ENCODE data around the gene DOCK2. TPM values are rescaled to one million over a fixed set of nuclear protein-coding genes. Genes with fewer than 3 reads are reported as not detected.

DOCK2 gene
- total RNA-seq, 1 experiment from 2014 or later: 3.3 TPM

DNA sequence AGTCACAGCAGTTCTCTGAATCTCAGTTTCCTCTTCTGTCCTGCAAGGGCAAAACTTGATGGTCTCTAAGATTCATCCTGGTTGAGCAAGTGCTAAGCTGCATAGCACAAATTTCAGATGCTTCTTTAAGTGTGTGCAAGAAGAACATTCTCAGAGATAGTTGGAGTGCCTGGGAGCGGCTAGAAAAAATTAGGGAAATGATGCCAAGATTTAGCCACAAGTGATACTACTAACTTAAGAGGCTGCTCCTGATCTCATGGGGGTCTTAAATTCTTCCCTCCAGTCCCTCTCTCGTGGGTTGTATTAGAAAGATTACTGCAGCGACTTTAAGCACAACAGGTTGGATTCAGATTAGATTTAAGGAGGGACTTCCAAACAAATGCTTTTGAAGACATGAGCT is 319.1 kb downstream of the DOCK2 start:
- Histone ChIP-seq H3K36me3 (replicated peaks; ENCODE audit: control insufficient read depth, insufficient read depth, low read length) (no peaks in the 10 kb centered on the region), H3K27me3 (ENCODE audit: control insufficient read depth, insufficient read depth, low read length) (no peaks in the 10 kb centered on the region), H3K4me3 (ENCODE audit: insufficient read depth, low read depth, low read length) (no peak overlapping the region)
- DNase-seq: no peak

DNA sequence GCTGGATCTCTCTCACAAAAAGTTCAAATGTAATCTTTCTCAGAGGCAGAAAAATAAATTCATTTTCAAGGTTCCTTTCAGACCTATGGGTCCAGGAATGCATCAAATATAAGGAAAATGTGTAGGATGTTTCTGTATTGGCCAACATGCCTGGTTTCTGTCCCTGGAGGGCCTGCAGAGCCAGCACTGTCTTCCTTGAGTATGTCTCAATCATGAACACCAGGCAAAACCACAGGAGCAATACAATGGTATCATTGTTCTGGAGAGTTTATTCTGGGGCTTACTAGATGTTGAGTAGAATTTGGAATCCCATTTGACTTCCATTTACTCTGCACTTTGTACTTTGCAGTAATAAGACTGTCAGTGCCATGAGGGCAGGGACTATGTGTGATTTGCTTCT is 319.7 kb downstream of the DOCK2 start:
- DNase-seq: no peak
- no peaks in the 10 kb centered on the region for H3K27me3 ChIP-seq (ENCODE audit: control insufficient read depth, insufficient read depth, low read length)
- H3K4me3 ChIP-seq (ENCODE audit: insufficient read depth, low read depth, low read length): no peak overlapping the region
- no peaks in the 10 kb centered on the region for H3K36me3 ChIP-seq (replicated peaks; ENCODE audit: control insufficient read depth, insufficient read depth, low read length)

DNA sequence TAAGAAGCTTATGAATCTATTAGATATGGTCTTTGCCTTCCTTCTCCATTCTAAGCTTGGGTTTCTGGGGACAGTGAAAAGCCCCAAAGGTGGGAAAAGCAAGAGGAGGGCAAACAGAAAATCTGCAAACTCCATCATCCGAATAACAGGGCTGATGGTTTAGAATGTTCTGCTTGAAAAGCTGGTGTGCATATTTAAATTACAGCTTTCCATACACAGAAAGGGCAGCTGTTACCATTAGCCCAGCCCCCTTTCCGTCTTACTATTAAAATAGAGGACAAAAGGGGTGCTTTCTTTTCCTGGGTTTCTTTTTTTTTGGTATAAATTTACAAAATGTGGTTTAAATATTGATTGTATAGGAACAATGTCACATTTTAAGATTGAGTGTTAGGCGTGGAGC is 321.2 kb downstream of the DOCK2 start:
- Histone ChIP-seq H3K36me3 (replicated peaks; ENCODE audit: control insufficient read depth, insufficient read depth, low read length) (no peaks in the 10 kb centered on the region), H3K4me3 (ENCODE audit: insufficient read depth, low read depth, low read length) (no peak overlapping the region), H3K27me3 (ENCODE audit: control insufficient read depth, insufficient read depth, low read length) (no peaks in the 10 kb centered on the region)
- DNase-seq: no peak

DNA sequence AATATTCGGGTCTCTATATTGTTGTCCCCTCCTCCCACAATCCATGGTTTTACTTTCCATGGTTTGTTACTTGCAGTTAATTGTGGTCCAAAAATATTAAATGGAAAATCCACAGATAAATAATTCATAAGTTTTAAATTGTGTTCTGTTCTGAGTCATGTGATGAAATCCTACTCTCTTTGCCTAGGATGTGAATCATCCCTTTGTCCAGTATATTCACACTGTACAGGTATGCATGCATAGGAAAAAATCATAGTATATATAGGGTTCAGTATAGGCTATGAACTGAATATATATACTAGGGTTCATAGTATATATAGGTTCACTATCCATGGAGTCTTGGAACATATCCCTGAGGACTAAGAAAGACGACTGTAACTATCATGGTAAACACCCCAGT is 323.6 kb downstream of the DOCK2 start:
- Histone ChIP-seq H3K36me3 (replicated peaks; ENCODE audit: control insufficient read depth, insufficient read depth, low read length) (no peaks in the 10 kb centered on the region), H3K27me3 (ENCODE audit: control insufficient read depth, insufficient read depth, low read length) (no peaks in the 10 kb centered on the region), H3K4me3 (ENCODE audit: insufficient read depth, low read depth, low read length) (no peak overlapping the region)
- no peak for DNase-seq

DNA sequence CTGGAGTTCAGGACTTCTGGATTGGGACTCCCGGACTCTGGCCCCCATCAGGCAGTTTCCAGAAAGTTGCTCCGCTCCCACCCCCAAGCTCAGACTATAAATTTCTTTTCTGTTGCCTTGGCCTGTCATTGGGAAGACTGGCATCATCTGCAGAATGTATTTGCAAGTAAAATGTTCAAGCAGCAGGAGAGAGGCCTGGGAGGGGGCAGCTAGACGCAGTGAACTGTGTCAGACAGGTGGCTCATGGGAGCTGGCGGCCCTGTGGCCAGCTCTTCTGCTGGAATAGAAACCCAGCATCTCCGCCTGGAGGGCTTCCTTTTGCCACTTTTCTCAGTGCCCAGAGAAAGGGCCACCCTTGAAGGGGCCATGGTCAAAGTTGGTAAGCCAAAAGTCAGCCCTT is 327.2 kb downstream of the DOCK2 start:
- no peaks in the 10 kb centered on the region for H3K36me3 ChIP-seq (replicated peaks; ENCODE audit: control insufficient read depth, insufficient read depth, low read length)
- H3K4me3 ChIP-seq (ENCODE audit: insufficient read depth, low read depth, low read length): no peak overlapping the region
- H3K27me3 ChIP-seq (ENCODE audit: control insufficient read depth, insufficient read depth, low read length): no peaks in the 10 kb centered on the region
- DNase-seq: no peak

DNA sequence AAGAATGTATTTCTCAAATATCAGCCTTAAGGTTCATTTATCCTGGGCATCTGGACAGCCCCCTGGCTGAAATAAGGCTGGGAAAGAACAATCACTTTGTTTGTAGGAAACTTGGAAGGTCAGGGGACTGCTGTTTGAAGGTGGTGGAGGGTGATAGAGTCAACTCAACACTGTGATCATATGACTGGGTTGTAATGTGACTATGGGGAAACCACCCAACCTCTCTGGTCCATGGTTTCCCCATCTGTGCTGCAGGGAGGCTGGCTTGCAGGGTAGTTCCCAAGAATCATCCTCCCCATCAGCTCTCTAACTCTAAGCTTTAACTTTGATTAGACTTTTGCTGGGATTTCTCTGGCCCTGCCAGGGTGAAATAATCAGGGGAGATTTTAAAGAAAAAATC is 333.3 kb downstream of the DOCK2 start:
- Histone ChIP-seq H3K27me3 (ENCODE audit: control insufficient read depth, insufficient read depth, low read length) (no peaks in the 10 kb centered on the region), H3K36me3 (replicated peaks; ENCODE audit: control insufficient read depth, insufficient read depth, low read length) (no peaks in the 10 kb centered on the region), H3K4me3 (ENCODE audit: insufficient read depth, low read depth, low read length) (no peak overlapping the region)
- DNase-seq: no peak

DNA sequence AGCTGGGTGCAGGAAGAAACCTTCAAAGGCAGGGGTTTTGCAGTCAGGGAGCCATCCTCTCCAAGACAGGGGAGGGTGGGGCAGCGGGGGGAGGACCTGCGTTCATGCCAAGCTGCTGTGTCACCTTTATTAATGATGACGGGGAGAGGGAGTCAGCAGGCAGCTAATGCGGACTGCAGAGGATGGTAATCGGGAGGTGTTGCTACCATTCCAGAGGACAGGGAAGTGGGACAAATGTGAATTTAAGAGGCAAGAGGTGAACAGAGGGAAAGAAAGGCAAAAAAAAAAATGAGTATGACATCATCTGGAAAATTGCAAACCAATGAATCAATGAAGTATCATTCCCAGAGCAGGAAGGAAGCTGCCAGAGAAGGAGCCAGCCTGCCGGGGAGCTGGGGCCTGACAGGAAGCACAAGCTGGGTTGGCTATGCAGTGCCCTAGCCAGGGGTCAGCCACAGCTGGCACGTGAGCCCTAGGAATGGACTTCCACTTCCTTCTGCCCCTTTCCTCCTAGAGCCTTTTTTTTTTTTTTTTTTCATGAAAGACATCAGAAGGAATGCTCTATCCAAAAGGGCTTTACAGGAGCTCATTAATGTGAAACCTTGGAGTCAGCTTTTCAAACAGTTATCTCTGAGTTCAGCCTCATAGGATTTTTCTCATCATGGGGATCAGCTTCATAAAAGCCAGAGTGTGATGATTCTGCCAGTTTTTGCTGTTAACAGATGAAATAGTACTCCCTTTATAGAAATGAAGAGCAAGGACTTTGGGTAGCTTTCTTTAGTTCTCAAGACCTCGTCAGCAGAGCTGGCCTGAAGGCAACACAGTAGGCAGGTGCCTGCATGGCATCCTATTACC is 334.1 kb downstream of the DOCK2 start:
- no peak overlapping the region for H3K4me3 ChIP-seq (ENCODE audit: insufficient read depth, low read depth, low read length)
- no peak for DNase-seq
- no peaks in the 10 kb centered on the region for H3K27me3 ChIP-seq (ENCODE audit: control insufficient read depth, insufficient read depth, low read length)

DNA sequence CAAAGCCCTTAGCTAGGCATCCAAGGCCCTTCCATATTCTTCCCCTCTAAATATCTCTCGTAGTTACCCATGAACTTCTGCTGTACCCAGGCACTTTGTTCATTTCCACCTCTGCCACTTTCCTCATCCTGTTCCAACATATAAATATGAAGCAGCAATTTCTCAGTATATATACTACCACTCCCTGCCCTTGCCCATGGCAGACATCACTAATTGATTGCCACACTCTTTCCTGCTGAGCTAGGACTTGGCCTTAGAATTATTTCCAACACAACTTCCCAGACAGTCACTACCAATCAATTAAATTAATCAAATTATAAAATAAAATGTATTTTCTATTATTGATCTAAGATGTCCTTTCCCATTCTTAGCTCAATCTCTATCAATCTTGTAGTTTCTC is 334.7 kb downstream of the DOCK2 start:
- DNase-seq: no peak
- Histone ChIP-seq H3K27me3 (ENCODE audit: control insufficient read depth, insufficient read depth, low read length) (no peaks in the 10 kb centered on the region), H3K36me3 (replicated peaks; ENCODE audit: control insufficient read depth, insufficient read depth, low read length) (no peaks in the 10 kb centered on the region), H3K4me3 (ENCODE audit: insufficient read depth, low read depth, low read length) (no peak overlapping the region)

More for the DNA sequence above, 334.1 kb downstream of the DOCK2 start:
- H3K36me3 ChIP-seq (replicated peaks; ENCODE audit: control insufficient read depth, insufficient read depth, low read length): no peaks in the 10 kb centered on the region

DNA sequence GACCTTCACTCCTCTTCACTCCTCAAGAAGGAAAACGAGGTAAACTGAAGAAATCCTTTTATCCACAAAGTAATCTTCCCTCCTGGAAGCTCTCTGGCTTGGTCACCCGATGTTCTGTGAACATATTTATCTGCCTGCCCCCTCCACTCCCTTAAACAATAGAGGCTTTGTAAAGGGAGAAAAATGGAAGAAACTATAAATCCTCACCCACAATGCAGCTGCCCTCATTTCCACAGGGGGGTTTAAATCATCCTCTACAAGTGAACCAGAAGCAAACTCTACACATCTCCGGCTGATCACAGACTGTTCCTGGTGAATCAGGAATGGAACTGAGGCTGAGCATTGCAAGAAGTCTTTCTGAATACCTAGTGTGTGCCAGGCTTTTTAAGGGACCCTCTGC is 336.0 kb downstream of the DOCK2 start:
- Histone ChIP-seq H3K27me3 (ENCODE audit: control insufficient read depth, insufficient read depth, low read length) (no peaks in the 10 kb centered on the region; the same call in 1 of the 2 replicates), H3K36me3 (replicated peaks; ENCODE audit: control insufficient read depth, insufficient read depth, low read length) (no peaks in the 10 kb centered on the region), H3K4me3 (ENCODE audit: insufficient read depth, low read depth, low read length) (no peak overlapping the region)
- no peak for DNase-seq

DNA sequence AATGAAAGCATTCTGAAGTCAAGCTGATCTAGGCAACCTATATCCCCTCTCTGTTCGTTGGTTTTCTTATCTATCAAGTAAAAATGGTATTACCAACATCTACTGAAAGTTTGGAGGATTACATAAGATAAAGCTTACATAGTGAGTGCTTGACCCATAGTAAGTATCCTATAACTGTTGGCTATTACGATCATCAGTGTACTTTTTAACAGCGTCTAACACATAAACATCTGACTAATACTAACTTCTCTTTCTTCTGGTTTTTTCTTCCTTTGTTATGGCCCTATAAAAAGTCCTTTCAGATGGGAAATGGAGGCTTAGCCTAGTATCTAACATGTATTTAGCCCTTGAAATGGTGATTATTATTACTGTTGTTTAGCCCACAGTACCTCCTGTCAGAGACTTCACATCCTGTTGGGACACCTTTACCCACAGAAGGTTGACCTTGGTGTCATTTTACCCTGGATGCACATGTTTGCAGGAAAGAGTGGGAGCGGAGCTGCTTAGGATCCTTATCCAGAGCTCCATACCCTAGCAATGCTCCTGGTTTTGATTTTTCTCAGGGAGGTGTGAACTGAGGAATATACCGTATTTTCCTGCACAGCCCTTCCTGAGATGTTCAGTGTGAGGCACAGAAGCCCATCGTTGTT is 337.2 kb downstream of the DOCK2 start:
- Histone ChIP-seq H3K36me3 (replicated peaks; ENCODE audit: control insufficient read depth, insufficient read depth, low read length) (no peaks in the 10 kb centered on the region), H3K27me3 (ENCODE audit: control insufficient read depth, insufficient read depth, low read length) (peaks cover 7% of the 10 kb centered on the region), H3K4me3 (ENCODE audit: insufficient read depth, low read depth, low read length) (no peak overlapping the region)
- DNase-seq: no peak

DNA sequence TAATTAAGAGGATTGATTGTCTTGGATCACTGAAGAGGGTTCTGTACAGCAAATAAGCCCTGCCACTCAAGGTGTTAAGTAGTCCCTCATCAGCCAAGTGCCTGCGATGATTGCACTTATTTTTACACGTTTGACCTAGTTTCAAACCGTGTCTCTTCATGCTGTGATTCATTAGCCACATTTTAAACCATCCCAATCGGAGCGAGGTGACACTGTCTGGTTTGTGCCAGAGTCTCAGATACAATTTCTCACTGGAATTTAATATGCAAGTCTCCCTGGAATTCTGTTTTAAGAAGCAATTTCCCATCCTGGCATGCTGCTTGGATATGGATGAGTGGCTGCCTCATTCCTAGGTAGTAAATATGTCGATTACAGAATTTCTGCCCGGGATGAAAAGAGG is 341.6 kb downstream of the DOCK2 start:
- no peak overlapping the region for H3K4me3 ChIP-seq (ENCODE audit: insufficient read depth, low read depth, low read length)
- H3K27me3 ChIP-seq (ENCODE audit: control insufficient read depth, insufficient read depth, low read length): peaks cover 8% of the 10 kb centered on the region
- no peak for DNase-seq
- H3K36me3 ChIP-seq (replicated peaks; ENCODE audit: control insufficient read depth, insufficient read depth, low read length): no peaks in the 10 kb centered on the region

DNA sequence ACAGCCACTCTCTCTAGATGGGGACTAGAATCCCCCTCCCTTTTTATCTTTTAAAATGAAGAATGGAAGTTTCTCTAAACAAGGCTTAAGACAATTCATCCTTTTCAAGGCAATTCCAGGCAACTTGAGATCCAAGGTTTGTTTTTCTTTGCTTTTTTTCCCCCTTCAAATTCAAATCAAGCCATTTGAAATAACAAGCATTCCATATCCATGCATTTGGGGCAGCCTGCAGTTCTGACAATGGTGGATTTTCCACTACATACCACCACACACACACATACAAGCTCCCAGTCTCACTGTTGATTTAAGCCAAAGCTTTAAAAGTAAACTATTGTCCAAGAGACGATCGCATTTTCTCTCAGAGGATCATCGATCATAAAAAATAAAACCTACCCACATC is 342.8 kb downstream of the DOCK2 start:
- H3K36me3 ChIP-seq (replicated peaks; ENCODE audit: control insufficient read depth, insufficient read depth, low read length): no peaks in the 10 kb centered on the region
- no peak overlapping the region for H3K4me3 ChIP-seq (ENCODE audit: insufficient read depth, low read depth, low read length)
- H3K27me3 ChIP-seq (ENCODE audit: control insufficient read depth, insufficient read depth, low read length): peaks cover 8% of the 10 kb centered on the region
- no peak for DNase-seq

DNA sequence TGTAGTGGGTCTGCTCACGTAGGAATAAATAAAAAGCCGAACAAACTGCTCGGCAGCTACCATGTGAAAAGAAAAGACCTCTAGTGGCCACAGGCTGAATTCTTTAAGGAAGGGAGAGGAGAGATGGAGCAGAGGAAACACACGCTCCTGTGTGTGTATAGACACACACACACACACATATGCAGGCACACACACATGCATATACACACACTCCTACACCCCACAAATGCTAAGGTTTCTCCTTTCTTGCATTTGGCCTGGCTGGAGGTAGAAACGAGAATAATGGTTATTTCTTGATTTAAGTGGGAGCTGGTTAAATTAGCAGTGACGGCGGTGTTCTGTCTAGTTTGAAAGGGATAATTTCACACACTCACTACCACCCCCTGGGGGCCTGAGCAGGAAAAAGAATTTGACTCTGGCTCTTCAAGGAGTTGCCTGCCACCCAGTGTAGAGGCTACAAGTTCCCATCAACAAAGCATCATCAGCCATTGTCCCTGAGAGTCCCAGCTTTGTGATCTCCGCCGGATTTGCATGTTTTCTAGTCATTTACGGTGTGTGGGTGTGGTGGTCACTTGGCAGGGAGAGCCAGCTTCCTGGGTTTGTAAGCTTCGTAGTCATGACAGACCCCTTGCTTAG is 343.5 kb downstream of the DOCK2 start, which contains the start of gene INSYN2B:
TSS of gene INSYN2B (minus strand) at position 78 of the 636 bp plus-strand sequence. CDS start 96,597 bp downstream, outside the sequence.
- Histone ChIP-seq H3K27me3 (ENCODE audit: control insufficient read depth, insufficient read depth, low read length) (peaks cover 8% of the 10 kb centered on the region), H3K36me3 (replicated peaks; ENCODE audit: control insufficient read depth, insufficient read depth, low read length) (no peaks in the 10 kb centered on the region), H3K4me3 (ENCODE audit: insufficient read depth, low read depth, low read length) (no peak within 1 kb of the TSS)
- DNase-seq: peak; percentile 66

DNA sequence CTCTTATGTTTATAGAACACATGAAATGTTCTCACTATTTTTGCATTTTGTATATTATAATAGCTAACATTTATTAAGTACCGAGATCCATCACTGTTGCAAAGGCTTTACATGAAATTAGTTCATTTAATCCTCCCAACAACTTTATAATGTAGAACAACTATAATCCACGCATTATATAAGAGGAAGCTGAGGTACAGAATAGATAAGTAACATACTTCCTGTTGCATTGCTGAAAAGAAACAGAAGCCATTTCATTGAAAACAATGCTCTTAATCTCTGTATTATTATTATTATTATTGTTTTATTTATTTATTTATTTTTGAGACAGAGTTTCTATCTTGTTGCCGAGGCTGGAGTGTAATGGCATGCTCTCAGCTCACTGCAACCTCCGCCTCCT is 351.1 kb downstream of the DOCK2 start:
- Histone ChIP-seq H3K36me3 (replicated peaks; ENCODE audit: control insufficient read depth, insufficient read depth, low read length) (no peaks in the 10 kb centered on the region), H3K4me3 (ENCODE audit: insufficient read depth, low read depth, low read length) (no peak overlapping the region), H3K27me3 (ENCODE audit: control insufficient read depth, insufficient read depth, low read length) (no peaks in the 10 kb centered on the region)
- no peak for DNase-seq

DNA sequence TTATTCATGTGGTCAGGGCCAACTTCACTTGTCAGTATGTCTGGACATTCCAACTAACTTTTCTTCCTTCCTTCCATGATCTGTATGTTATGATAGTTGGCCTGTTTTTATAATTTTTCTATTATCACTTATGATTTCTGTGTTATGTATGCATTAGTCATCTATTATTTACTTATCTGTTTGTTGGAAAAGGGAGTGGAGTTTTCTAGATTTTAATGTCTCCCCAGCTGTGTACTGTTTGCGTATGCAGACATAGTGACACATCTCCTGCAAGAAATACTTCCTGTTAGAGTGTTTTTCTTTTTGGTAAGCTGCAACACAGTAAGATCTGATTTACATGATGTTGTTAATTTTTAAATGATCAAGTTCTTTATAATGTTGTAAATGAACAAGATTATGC is 351.9 kb downstream of the DOCK2 start:
- Histone ChIP-seq H3K27me3 (ENCODE audit: control insufficient read depth, insufficient read depth, low read length) (no peaks in the 10 kb centered on the region), H3K4me3 (ENCODE audit: insufficient read depth, low read depth, low read length) (no peak overlapping the region), H3K36me3 (replicated peaks; ENCODE audit: control insufficient read depth, insufficient read depth, low read length) (no peaks in the 10 kb centered on the region)
- DNase-seq: no peak
